GM12878 (cell line): ENCODE measurements around the gene POU6F2. TPM values are rescaled to one million over a fixed set of nuclear protein-coding genes. Genes with fewer than 3 reads are reported as not detected.

Source experiments
- ATAC-seq: fragments of 200-7000 bp; cut with Tn5 transposase; 3 replicates; pipeline ENCODE4 v1.9.1; 2020; ENCODE audit warnings: mild to moderate bottlenecking, moderate library complexity
- BruUV-seq: library from RNA; stranded (reverse); fragments of 400-500 nt; replicated peaks from 2 replicates; lab custom pipeline; 2021; lab: Mats Ljungman, UMichigan
- CTCF ChIA-PET: fragments of 300-600 bp; sonication (Branson Sonifier 250); formaldehyde crosslinking; extraction: SDS; loops from one replicate; lab custom pipeline; 2021; ENCODE audit warnings: inconsistent platforms; lab: Yijun Ruan, JAX
- POLR2A ChIA-PET: fragments of 350-600 bp; formaldehyde crosslinking; extraction: SDS; loops from one replicate; lab custom pipeline; 2021; ENCODE audit warnings: inconsistent platforms; lab: Charles Lee
- RAD21 ChIA-PET: fragments of 300-600 bp; sonication (Branson Sonifier 250); formaldehyde crosslinking; loops from one replicate; lab custom pipeline; 2023; ENCODE audit warnings: antibody characterized with exemption; ENCODE audit not compliant: unreplicated experiment; lab: Charles Lee
- SMC1A ChIA-PET: fragments of 300-600 bp; sonication (Branson Sonifier 250); formaldehyde crosslinking; loops from one replicate; lab custom pipeline; 2023; ENCODE audit not compliant: unreplicated experiment, uncharacterized antibody; lab: Charles Lee
- DNase-seq: peaks from one replicate; pipeline ENCODE4 v3.0.0-alpha.2; 2011; ENCODE audit warnings: low read depth, low spot score
- FAIRE-seq: peaks from 3 replicates; lab custom pipeline; 2011; peaks lifted over from hg19 to GRCh38; lab: Jason Lieb, UNC
- H2AFZ ChIP-seq: 2 replicates; pipeline ENCODE4 v1.6.0; 2011; ENCODE audit warnings: low read depth, low read length, control low read depth; ENCODE audit not compliant: control insufficient read depth
- H3K27ac ChIP-seq: 2 replicates; pipeline ENCODE4 v1.5.1; 2011; ENCODE audit warnings: control low read depth; ENCODE audit not compliant: control insufficient read depth, insufficient read depth
- H3K27me3 ChIP-seq, 2 experiments: replicated peaks in 1 of 2; 2 replicates each; pipeline versions ENCODE4 v1.6.0 to v1.6.1; 2011; ENCODE audit warnings: low read length in 1 of 2; ENCODE audit not compliant: control insufficient read depth in 2 of 2, insufficient read depth in 2 of 2
- H3K36me3 ChIP-seq, 2 experiments: 2 replicates each; pipeline ENCODE4 v1.5.1; 2011; ENCODE audit warnings: low read length in 1 of 2; ENCODE audit not compliant: control insufficient read depth in 2 of 2, insufficient read depth in 2 of 2
- H3K4me1 ChIP-seq: 2 replicates; pipeline ENCODE4 v1.6.1; 2011; ENCODE audit warnings: mild to moderate bottlenecking, low read length, moderate library complexity, mixed read lengths; ENCODE audit not compliant: control insufficient read depth, insufficient read depth
- H3K4me2 ChIP-seq: 2 replicates; pipeline ENCODE4 v1.6.0; 2011; ENCODE audit warnings: control low read depth; ENCODE audit not compliant: control insufficient read depth, insufficient read depth
- H3K4me3 ChIP-seq: fragments of 200-600 bp; sonication (generic); 2 replicates; pipeline ENCODE4 v1.5.1; 2016
- H3K79me2 ChIP-seq: 2 replicates; pipeline ENCODE4 v1.6.0; 2011; ENCODE audit warnings: low read length; ENCODE audit not compliant: control insufficient read depth, insufficient read depth
- H3K9ac ChIP-seq: 2 replicates; pipeline ENCODE4 v1.8.0; 2011; ENCODE audit warnings: low read length, control low read depth, mixed read lengths; ENCODE audit not compliant: control insufficient read depth, insufficient read depth
- H3K9me3 ChIP-seq: replicated peaks from 3 replicates; pipeline ENCODE4 v1.5.1; 2011; ENCODE audit warnings: mild to moderate bottlenecking, low read length; ENCODE audit not compliant: control insufficient read depth, insufficient read depth
- H4K20me1 ChIP-seq: 2 replicates; pipeline ENCODE4 v1.6.0; 2011; ENCODE audit not compliant: control insufficient read depth, insufficient read depth
- BCL11A ChIP-seq: IDR thresholded peaks from 2 replicates; pipeline ENCODE4 v1.6.1; 2011; ENCODE audit warnings: low read depth, low read length
- ESRRA ChIP-seq: IDR thresholded peaks from 2 replicates; pipeline ENCODE4 v1.6.1; 2012; ENCODE audit warnings: mild to moderate bottlenecking, low read length, improper control_type of control experiment
- NFIC ChIP-seq: IDR thresholded peaks from 2 replicates; pipeline ENCODE4 v1.6.1; 2012; ENCODE audit warnings: low read depth, mild to moderate bottlenecking, inconsistent platforms, low read length, moderate library complexity
- NRF1 ChIP-seq: conservative IDR thresholded peaks from 2 replicates; pipeline ENCODE4 v1.6.1; 2011; ENCODE audit warnings: mild to moderate bottlenecking, low read depth, low read length, improper control_type of control experiment
- POLR2AphosphoS5 ChIP-seq: IDR thresholded peaks from 2 replicates; pipeline ENCODE4 v1.6.1; 2011; ENCODE audit warnings: mild to moderate bottlenecking, low read length, inconsistent platforms
- ZZZ3 ChIP-seq: IDR thresholded peaks from 2 replicates; pipeline ENCODE4 v1.6.1; 2011; ENCODE audit warnings: low read depth; ENCODE audit not compliant: control insufficient read depth, insufficient read length
- WGBS: methylation state at CpG from one replicate; pipeline ENCODE4 v1.1.6; 2016; ENCODE audit warnings: low lambda C conversion rate; ENCODE audit not compliant: insufficient replicate concordance, insufficient coverage; ENCODE audit errors: missing lambda C conversion rate; 5-methylcytosine and 5-hydroxymethylcytosine counted together
- in situ Hi-C: fragments of 300-500 bp; cut with MboI; formaldehyde crosslinking; loops from 9 replicates; pipeline ENCODE4 v1.14.3; 2018; ENCODE audit warnings: mixed read lengths
- intact Hi-C: fragments of 100-400 bp; cut with micrococcal nuclease; formaldehyde crosslinking; loops from one replicate; pipeline ENCODE4 v1.14.2; 2022; ENCODE audit not compliant: unreplicated experiment
- polyA plus RNA-seq, 11 experiments: library from polyadenylated mRNA; depleted of rRNA in 4 of 11; unstranded in 6 of 11; stranded (reverse) in 5 of 11; fragments of >200 nt; fragmentation: Nextera tagmentation in 4 of 11; fragmentation: Illumina TruSeq in 1 of 11; extraction: Ambion mirVana in 4 of 11; extraction: Trizol in 1 of 11; gene quantifications; 1 replicate in 1 of 11; 2 replicates in 10 of 11; pipeline versions ENCODE4 v1.2.1 to v1.2.3, GENCODE V29; 2011 to 2016; ENCODE audit warnings: inconsistent platforms in 2 of 11, missing spikeins in 2 of 11, low read depth in 1 of 11
- total RNA-seq, 4 experiments: library from RNA; depleted of rRNA in 3 of 4; stranded (reverse); fragments of >200 nt in 3 of 4; fragmentation: Illumina TruSeq in 1 of 4; extraction: Trizol in 1 of 4; gene quantifications; 2 replicates each; pipeline versions ENCODE4 v1.2.1 to v1.2.3, GENCODE V29; 2013 to 2021
- TF ChIP-seq, protein P1 (sequence below): IDR thresholded peaks from 2 replicates; pipeline ENCODE4 v1.6.1; 2012; ENCODE audit warnings: low read length, inconsistent platforms
- TF ChIP-seq, protein P2 (sequence below): fragments of 450-650 bp; IDR thresholded peaks from 2 replicates; pipeline ENCODE4 v1.6.1; 2016; ENCODE audit warnings: mild to moderate bottlenecking

Gene POU6F2
- total and polyA plus RNA-seq, 10 of the 15 experiments (the other 5 are each of a cell fraction or from before 2014, with no cell fraction given), result 0.10 TPM; not detected in 9

DNA sequence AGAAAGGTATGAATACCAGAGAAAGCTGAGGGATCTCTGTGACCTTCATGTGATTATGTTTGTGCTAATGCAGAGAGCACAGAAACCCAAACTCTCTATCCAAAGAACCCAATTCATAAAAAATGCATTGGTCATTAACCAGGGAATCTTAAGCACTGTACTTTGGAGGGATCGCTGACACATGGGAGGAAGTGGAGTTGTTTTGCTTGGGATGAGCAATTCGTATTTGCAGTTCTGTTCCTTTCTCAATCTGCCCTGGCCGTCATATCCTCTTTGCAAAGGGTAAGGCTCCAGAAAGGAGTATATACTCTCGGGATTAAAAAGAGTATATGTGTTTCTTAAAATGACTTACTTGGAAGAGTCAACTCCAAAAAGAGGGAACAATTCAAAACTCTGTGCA lies 221.3 kb downstream of the POU6F2 start:
- H3K9ac ChIP-seq, result no peak overlapping the region
- ChIA-PET SMC1A (no interaction called here), POLR2A (no interaction called here), RAD21 (interaction anchor here (1.2 kb wide), 1 partner anchor 116 kb away, joined by 3 read pairs; no protein-coding TSS in a partner anchor), CTCF (no interaction called here)
- in situ Hi-C loops (no loop called here), intact Hi-C loops (no loop called here)
- no peaks in the 10 kb centered on the region for H3K27me3 ChIP-seq
- no peaks in the 10 kb centered on the region for H3K4me1 ChIP-seq
- no peaks in the 10 kb centered on the region for H3K36me3 ChIP-seq
- 21% methylated on average over 4 of the region's 4 CpGs for WGBS
- H3K9me3 ChIP-seq, result no peaks in the 10 kb centered on the region
- H3K27ac ChIP-seq, result no peak overlapping the region
- no peaks in the 10 kb centered on the region for H4K20me1 ChIP-seq
- no peak overlapping the region for H3K4me2 ChIP-seq
- FAIRE-seq, result no peak
- no TSS peak for BruUV-seq
- H3K79me2 ChIP-seq, result no peaks in the 10 kb centered on the region
- H3K4me3 ChIP-seq, result no peak overlapping the region
- H2AFZ ChIP-seq, result no peak overlapping the region
- ATAC-seq, result no peak
- TF ChIP-seq ESRRA, result no peak
- no peak for TF ChIP-seq NRF1
- TF ChIP-seq, protein P1, sequence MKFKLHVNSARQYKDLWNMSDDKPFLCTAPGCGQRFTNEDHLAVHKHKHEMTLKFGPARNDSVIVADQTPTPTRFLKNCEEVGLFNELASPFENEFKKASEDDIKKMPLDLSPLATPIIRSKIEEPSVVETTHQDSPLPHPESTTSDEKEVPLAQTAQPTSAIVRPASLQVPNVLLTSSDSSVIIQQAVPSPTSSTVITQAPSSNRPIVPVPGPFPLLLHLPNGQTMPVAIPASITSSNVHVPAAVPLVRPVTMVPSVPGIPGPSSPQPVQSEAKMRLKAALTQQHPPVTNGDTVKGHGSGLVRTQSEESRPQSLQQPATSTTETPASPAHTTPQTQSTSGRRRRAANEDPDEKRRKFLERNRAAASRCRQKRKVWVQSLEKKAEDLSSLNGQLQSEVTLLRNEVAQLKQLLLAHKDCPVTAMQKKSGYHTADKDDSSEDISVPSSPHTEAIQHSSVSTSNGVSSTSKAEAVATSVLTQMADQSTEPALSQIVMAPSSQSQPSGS, result no peak
- TF ChIP-seq BCL11A, result no peak
- no peak for TF ChIP-seq NFIC
- TF ChIP-seq, protein P2, sequence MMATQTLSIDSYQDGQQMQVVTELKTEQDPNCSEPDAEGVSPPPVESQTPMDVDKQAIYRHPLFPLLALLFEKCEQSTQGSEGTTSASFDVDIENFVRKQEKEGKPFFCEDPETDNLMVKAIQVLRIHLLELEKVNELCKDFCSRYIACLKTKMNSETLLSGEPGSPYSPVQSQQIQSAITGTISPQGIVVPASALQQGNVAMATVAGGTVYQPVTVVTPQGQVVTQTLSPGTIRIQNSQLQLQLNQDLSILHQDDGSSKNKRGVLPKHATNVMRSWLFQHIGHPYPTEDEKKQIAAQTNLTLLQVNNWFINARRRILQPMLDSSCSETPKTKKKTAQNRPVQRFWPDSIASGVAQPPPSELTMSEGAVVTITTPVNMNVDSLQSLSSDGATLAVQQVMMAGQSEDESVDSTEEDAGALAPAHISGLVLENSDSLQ, result no peak
- no peak for TF ChIP-seq POLR2AphosphoS5
- TF ChIP-seq ZZZ3, result no peak
- no peak for DNase-seq
